H1 (cell line): ENCODE results near the gene ZCRB1. TPM values are rescaled to one million over a fixed set of nuclear protein-coding genes. Genes with fewer than 3 reads are reported as not detected.

Experiments used
- CTCF ChIA-PET: fragments of 300-600 bp; sonication (Branson Sonifier 250); formaldehyde crosslinking; loops from one replicate; lab custom pipeline; 2021; ENCODE audit not compliant: partially characterized antibody; lab: Charles Lee
- POLR2A ChIA-PET: fragments of 300-600 bp; sonication (Branson Sonifier 250); formaldehyde crosslinking; loops from one replicate; lab custom pipeline; 2021; ENCODE audit warnings: inconsistent platforms; ENCODE audit not compliant: partially characterized antibody; lab: Charles Lee
- DNase-seq, 2 experiments: peaks; one replicate each; pipeline versions ENCODE4 v3.0.0 to v3.0.0-alpha.2; 2010 to 2022; ENCODE audit warnings: low spot score in 2 of 2, low read depth in 1 of 2, mixed read lengths in 1 of 2
- FAIRE-seq: peaks from 2 replicates; lab custom pipeline; 2011; peaks lifted over from hg19 to GRCh38; lab: Jason Lieb, UNC
- H2AFZ ChIP-seq: 2 replicates; pipeline ENCODE4 v1.8.1; 2012; ENCODE audit warnings: low read length, inconsistent platforms
- H2AK5ac ChIP-seq: 2 replicates; pipeline ENCODE4 v1.6.1; 2013; ENCODE audit warnings: low read depth, low read length
- H2BK120ac ChIP-seq: replicated peaks from 2 replicates; pipeline ENCODE3; 2013; ENCODE audit warnings: low read depth, low read length, inconsistent platforms
- H2BK12ac ChIP-seq: 2 replicates; pipeline ENCODE4 v1.6.1; 2013; ENCODE audit warnings: low read depth, low read length
- H2BK15ac ChIP-seq: 2 replicates; pipeline ENCODE4 v1.6.1; 2013; ENCODE audit warnings: low read length
- H2BK20ac ChIP-seq: 2 replicates; pipeline ENCODE4 v1.6.1; 2013; ENCODE audit warnings: low read length
- H2BK5ac ChIP-seq: 2 replicates; pipeline ENCODE4 v1.6.1; 2013; ENCODE audit warnings: low read depth, low read length
- H3K14ac ChIP-seq: 2 replicates; pipeline ENCODE4 v1.6.1; 2013; ENCODE audit warnings: inconsistent platforms; ENCODE audit not compliant: insufficient read length
- H3K18ac ChIP-seq: 2 replicates; pipeline ENCODE4 v1.6.1; 2013; ENCODE audit warnings: low read length; ENCODE audit errors: extremely low read depth
- H3K23ac ChIP-seq: 2 replicates; pipeline ENCODE4 v1.6.1; 2013; ENCODE audit warnings: inconsistent platforms; ENCODE audit not compliant: insufficient read length
- H3K23me2 ChIP-seq: 2 replicates; pipeline ENCODE4 v1.6.1; 2013; ENCODE audit warnings: low read depth, low read length
- H3K27ac ChIP-seq: 2 replicates; pipeline ENCODE4 v1.6.1; 2011; ENCODE audit warnings: low read depth, low read length, inconsistent platforms
- H3K27me3 ChIP-seq, 4 experiments: replicated peaks in 1 of 4; 1 replicate in 1 of 4; 2 replicates in 3 of 4; pipeline versions ENCODE4 v1.6.1 to v1.8.1; 2011 to 2013; ENCODE audit warnings: low read length in 3 of 4, mild to moderate bottlenecking in 3 of 4, inconsistent platforms in 2 of 4, mixed read lengths in 2 of 4, moderate library complexity in 1 of 4; ENCODE audit not compliant: control insufficient read depth in 3 of 4, insufficient read depth in 3 of 4; ENCODE audit errors: extremely low read depth in 1 of 4
- H3K36me3 ChIP-seq, 4 experiments: 2 replicates each; pipeline versions ENCODE4 v1.6.1 to v1.8.1; 2011 to 2013; ENCODE audit warnings: mild to moderate bottlenecking in 4 of 4, low read length in 3 of 4, moderate library complexity in 2 of 4, control low read depth in 1 of 4, inconsistent platforms in 1 of 4; ENCODE audit not compliant: insufficient read depth in 4 of 4, control insufficient read depth in 2 of 4
- H3K4ac ChIP-seq: replicated peaks from 2 replicates; pipeline ENCODE3; 2013; ENCODE audit warnings: low read length, low read depth, mixed read lengths, inconsistent platforms; ENCODE audit not compliant: insufficient read length
- H3K4me1 ChIP-seq, 4 experiments: replicated peaks in 1 of 4; 1 replicate in 1 of 4; 2 replicates in 3 of 4; pipeline versions ENCODE4 v1.6.1 to v1.8.1; 2011 to 2013; ENCODE audit warnings: low read length in 3 of 4, inconsistent platforms in 2 of 4, mixed read lengths in 1 of 4; ENCODE audit not compliant: insufficient read depth in 4 of 4, control insufficient read depth in 3 of 4
- H3K4me2 ChIP-seq, 2 experiments: 2 replicates each; pipeline versions ENCODE4 v1.6.1 to v1.8.1; 2011 to 2013; ENCODE audit warnings: low read depth in 2 of 2, low read length in 2 of 2, control low read depth in 1 of 2, inconsistent platforms in 1 of 2, mild to moderate bottlenecking in 1 of 2; ENCODE audit not compliant: insufficient read depth in 1 of 2
- H3K4me3 ChIP-seq, 4 experiments: fragments of 200-600, 300-600 bp in 1 of 4; sonication (generic), shearing (Covaris generic), sonication (Bioruptor Twin) in 1 of 4; 2 replicates each; pipeline versions ENCODE4 v1.5.1 to v1.8.1; 2011 to 2016; ENCODE audit warnings: low read length in 4 of 4, low read depth in 3 of 4, control low read depth in 2 of 4, inconsistent platforms in 2 of 4, mild to moderate bottlenecking in 2 of 4, mixed read lengths in 1 of 4, moderate library complexity in 1 of 4; ENCODE audit not compliant: insufficient read depth in 2 of 4; ENCODE audit errors: extremely low read depth in 1 of 4
- H3K56ac ChIP-seq: replicated peaks from 2 replicates; pipeline ENCODE3; 2013; ENCODE audit warnings: low read depth, mild to moderate bottlenecking, mixed read lengths, low read length, inconsistent platforms; ENCODE audit not compliant: insufficient read length
- H3K79me1 ChIP-seq: 2 replicates; pipeline ENCODE4 v1.6.1; 2013; ENCODE audit warnings: low read depth, low read length, control low read depth
- H3K79me2 ChIP-seq, 2 experiments: 2 replicates each; pipeline versions ENCODE4 v1.6.1 to v1.8.1; 2012 to 2013; ENCODE audit warnings: low read length in 2 of 2, mild to moderate bottlenecking in 2 of 2, inconsistent platforms in 1 of 2; ENCODE audit not compliant: insufficient read depth in 2 of 2, control insufficient read depth in 1 of 2
- H3K9ac ChIP-seq, 4 experiments: replicated peaks in 1 of 4; 1 replicate in 1 of 4; 2 replicates in 3 of 4; pipeline versions ENCODE4 v1.6.1 to v1.8.1; 2011 to 2013; ENCODE audit warnings: low read depth in 3 of 4, low read length in 3 of 4, control low read depth in 2 of 4, mild to moderate bottlenecking in 2 of 4, moderate library complexity in 2 of 4, inconsistent platforms in 1 of 4; ENCODE audit errors: extremely low read depth in 1 of 4
- H3K9me3 ChIP-seq, 2 experiments: 2 replicates each; pipeline versions ENCODE4 v1.6.1 to v1.8.1; 2012 to 2013; ENCODE audit warnings: mild to moderate bottlenecking in 2 of 2, moderate library complexity in 2 of 2, control low read depth in 1 of 2, inconsistent platforms in 1 of 2, low read depth in 1 of 2, low read length in 1 of 2, mixed read lengths in 1 of 2; ENCODE audit not compliant: insufficient read depth in 2 of 2
- H4K20me1 ChIP-seq, 2 experiments: replicated peaks in 1 of 2; 2 replicates each; pipeline versions ENCODE3 to v1.8.1; 2011 to 2013; ENCODE audit warnings: inconsistent platforms in 2 of 2, low read length in 2 of 2, mild to moderate bottlenecking in 1 of 2; ENCODE audit not compliant: insufficient read depth in 2 of 2, control insufficient read depth in 1 of 2
- H4K5ac ChIP-seq: 2 replicates; pipeline ENCODE4 v1.6.1; 2013; ENCODE audit warnings: low read length, low read depth, mixed read lengths, inconsistent platforms; ENCODE audit not compliant: insufficient read length
- H4K8ac ChIP-seq: 2 replicates; pipeline ENCODE4 v1.8.0; 2013; ENCODE audit warnings: mild to moderate bottlenecking, moderate library complexity, low read length, inconsistent platforms; ENCODE audit not compliant: insufficient read depth; ENCODE audit errors: extremely low read depth
- H4K91ac ChIP-seq: replicated peaks from 2 replicates; pipeline ENCODE3; 2013; ENCODE audit warnings: low read length, mixed read lengths, inconsistent platforms; ENCODE audit not compliant: insufficient read length
- CBX5 ChIP-seq: fragments of 300-800, 300-1000 bp; sonication (generic); IDR thresholded peaks from 2 replicates; pipeline ENCODE4 v1.7.1; 2016; ENCODE audit warnings: antibody characterized with exemption, low read length, low read depth
- CHD2 ChIP-seq: IDR thresholded peaks from 2 replicates; pipeline ENCODE4 v1.6.1; 2012; ENCODE audit warnings: low read length, improper control_type of control experiment
- SP1 ChIP-seq: IDR thresholded peaks from 2 replicates; pipeline ENCODE4 v1.6.1; 2011; ENCODE audit warnings: low read depth, low read length
- SRF ChIP-seq: IDR thresholded peaks from 2 replicates; pipeline ENCODE4 v1.6.1; 2011; ENCODE audit warnings: mild to moderate bottlenecking, low read depth, low read length, moderate library complexity
- WGBS, 2 experiments: shearing (Covaris generic) in 1 of 2; methylation state at CpG; one replicate each; pipeline versions ENCODE4 v1.1.6 to v1.1.7; 2013 to 2015; ENCODE audit warnings: low lambda C conversion rate in 2 of 2, mixed read lengths in 2 of 2, inconsistent platforms in 1 of 2, low coverage in 1 of 2, missing lambda C conversion rate in 1 of 2; ENCODE audit not compliant: insufficient replicate concordance in 2 of 2, insufficient coverage in 1 of 2, insufficient read length in 1 of 2; ENCODE audit errors: extremely low coverage in 1 of 2, missing lambda C conversion rate in 1 of 2; 5-methylcytosine and 5-hydroxymethylcytosine counted together
- polyA plus RNA-seq, 7 experiments: library from polyadenylated mRNA; depleted of rRNA in 3 of 7; stranded (reverse) in 5 of 7; unstranded in 2 of 7; fragments of >200 nt in 5 of 7; fragments of 200-250 nt in 2 of 7; gene quantifications; 1 replicate in 5 of 7; 2 replicates in 1 of 7; 4 replicates in 1 of 7; pipeline versions ENCODE4 v1.2.1 to v1.2.3, GENCODE V29; 2011 to 2013; ENCODE audit warnings: missing spikeins in 2 of 7, mixed read lengths in 2 of 7
- total RNA-seq: library from RNA; stranded (reverse); fragmentation: NEBNext Ultra II Directional; extraction: Animal tissue kit (Norgen Biotek cat#: 25700); gene quantifications from 2 replicates; pipeline ENCODE4 v1.2.1, GENCODE V29; 2021

ZCRB1 gene
- total and polyA plus RNA-seq, 2 of the 8 experiments (the other 6 are each of a cell fraction or from before 2014, with no cell fraction given): 22.0 to 52.5 TPM

- 89% methylated on average over 6 of the region's 6 CpGs; no CpG with 5 or more reads in 1 of the 2 experiments for WGBS, 2 experiments
- Histone ChIP-seq H3K79me2 (no peaks in the 10 kb centered on the region), H3K9ac (no peak overlapping the region), H4K8ac (no peak overlapping the region), H4K5ac (no peak overlapping the region), H4K20me1 (no peaks in the 10 kb centered on the region), H3K9me3 (no peaks in the 10 kb centered on the region), H3K18ac (no peak overlapping the region), H2BK120ac (no peak overlapping the region), H3K4me3 (no peak overlapping the region), H2AFZ (no peak overlapping the region), H3K23ac (no peak overlapping the region), H3K14ac (no peak overlapping the region), H2BK12ac (no peak overlapping the region), H3K27me3 (no peaks in the 10 kb centered on the region), H2BK20ac (no peak overlapping the region), H3K4me1 (no peaks in the 10 kb centered on the region), H3K23me2 (no peaks in the 10 kb centered on the region), H2AK5ac (no peak overlapping the region), H3K56ac (no peak overlapping the region), H3K36me3 (peaks cover 0 to 15% (median under 1%) of the 10 kb centered on the region in 4 experiments; a peak in 3 of 8 replicates), H3K27ac (no peak overlapping the region), H2BK5ac (no peak overlapping the region), H3K4me2 (no peak overlapping the region), H3K79me1 (no peaks in the 10 kb centered on the region), H3K4ac (no peak overlapping the region), H2BK15ac (no peak overlapping the region), H4K91ac (no peak overlapping the region)
- DNase-seq: no peak
- POLR2A ChIA-PET: interaction anchor here (1.1 kb wide), 1 partner anchor 16 kb away, joined by 3 read pairs; the partner anchor contains the start of genes PPHLN1 and ZCRB1
- CTCF ChIA-PET: interaction anchor here (1.6 kb wide), 1 partner anchor 14 kb away, joined by 9 read pairs; no protein-coding TSS in a partner anchor
- no peak for FAIRE-seq
- TF ChIP-seq CHD2 (no peak), SP1 (no peak), CBX5 (no peak), SRF (no peak)
These were observed 15.9 kb downstream of the ZCRB1 start for GRCh38 chr12:42309996-42310395.
